Rectal smooth muscle tissue (tissue), 1 donor: ENCODE results near the gene SORCS2.

Source experiments
- H3K27ac ChIP-seq: one replicate; pipeline ENCODE4 v1.7.0; 2013; ENCODE audit warnings: low read depth, low read length, inconsistent platforms
- H3K27me3 ChIP-seq: one replicate; pipeline ENCODE4 v1.7.0; 2013; ENCODE audit warnings: low read length; ENCODE audit not compliant: control insufficient read depth, insufficient read depth
- H3K36me3 ChIP-seq: one replicate; pipeline ENCODE4 v1.7.0; 2013; ENCODE audit warnings: low read length; ENCODE audit not compliant: control insufficient read depth, insufficient read depth
- H3K4me1 ChIP-seq: one replicate; pipeline ENCODE4 v1.7.0; 2013; ENCODE audit warnings: low read length; ENCODE audit not compliant: control insufficient read depth, insufficient read depth
- H3K4me3 ChIP-seq: one replicate; pipeline ENCODE4 v1.7.0; 2013; ENCODE audit warnings: low read length
- H3K9ac ChIP-seq: one replicate; pipeline ENCODE4 v1.7.0; 2013; ENCODE audit warnings: low read length

Gene SORCS2

GRCh38 chr4:7280926-7281690 lies 88.8 kb downstream of the SORCS2 start:
- Histone ChIP-seq H3K27me3 (no peaks in the 10 kb centered on the region), H3K27ac (no peak overlapping the region), H3K4me3 (no peak overlapping the region), H3K4me1 (peaks cover 6% of the 10 kb centered on the region), H3K36me3 (no peaks in the 10 kb centered on the region), H3K9ac (no peak overlapping the region)

- Histone ChIP-seq H3K27ac (no peak overlapping the region), H3K4me1 (peaks cover 11% of the 10 kb centered on the region), H3K9ac (no peak overlapping the region), H3K27me3 (no peaks in the 10 kb centered on the region), H3K4me3 (no peak overlapping the region), H3K36me3 (no peaks in the 10 kb centered on the region)
Measured at GRCh38 chr4:7281691-7282665, 89.6 kb downstream of the SORCS2 start.

GRCh38 chr4:7282786-7283440 lies 90.6 kb downstream of the SORCS2 start:
- Histone ChIP-seq H3K27ac (no peak overlapping the region), H3K9ac (no peak overlapping the region), H3K36me3 (no peaks in the 10 kb centered on the region), H3K4me1 (peaks cover 11% of the 10 kb centered on the region), H3K27me3 (no peaks in the 10 kb centered on the region), H3K4me3 (no peak overlapping the region)

GRCh38 chr4:7285244-7286094 lies 93.1 kb downstream of the SORCS2 start:
- Histone ChIP-seq H3K4me3 (no peak overlapping the region), H3K27me3 (no peaks in the 10 kb centered on the region), H3K27ac (peak overlapping the region; percentile 57), H3K36me3 (no peaks in the 10 kb centered on the region), H3K9ac (no peak overlapping the region), H3K4me1 (peaks cover 11% of the 10 kb centered on the region)

GRCh38 chr4:7286170-7286569 lies 93.8 kb downstream of the SORCS2 start:
- H3K4me3 ChIP-seq = no peak overlapping the region
- H3K9ac ChIP-seq = no peak overlapping the region
- peak overlapping the region; percentile 57 for H3K27ac ChIP-seq
- H3K36me3 ChIP-seq = no peaks in the 10 kb centered on the region
- no peaks in the 10 kb centered on the region for H3K27me3 ChIP-seq
- H3K4me1 ChIP-seq = peaks cover 11% of the 10 kb centered on the region

GRCh38 chr4:7286798-7287197 lies 94.5 kb downstream of the SORCS2 start:
- Histone ChIP-seq H3K27ac (peak overlapping the region; percentile 57), H3K4me3 (no peak overlapping the region), H3K4me1 (peaks cover 17% of the 10 kb centered on the region), H3K36me3 (no peaks in the 10 kb centered on the region), H3K9ac (no peak overlapping the region), H3K27me3 (no peaks in the 10 kb centered on the region)

GRCh38 chr4:7287274-7287917 lies 95.1 kb downstream of the SORCS2 start:
- H3K27me3 ChIP-seq = no peaks in the 10 kb centered on the region
- H3K4me3 ChIP-seq = no peak overlapping the region
- no peaks in the 10 kb centered on the region for H3K36me3 ChIP-seq
- no peak overlapping the region for H3K27ac ChIP-seq
- no peak overlapping the region for H3K9ac ChIP-seq
- H3K4me1 ChIP-seq = peaks cover 18% of the 10 kb centered on the region

- no peak overlapping the region for H3K9ac ChIP-seq
- no peak overlapping the region for H3K4me3 ChIP-seq
- no peaks in the 10 kb centered on the region for H3K36me3 ChIP-seq
- H3K4me1 ChIP-seq = peaks cover 18% of the 10 kb centered on the region
- no peak overlapping the region for H3K27ac ChIP-seq
- H3K27me3 ChIP-seq = no peaks in the 10 kb centered on the region
Measured at GRCh38 chr4:7287918-7288280, 95.6 kb downstream of the SORCS2 start.

GRCh38 chr4:7288751-7289523 lies 96.6 kb downstream of the SORCS2 start:
- H3K9ac ChIP-seq = no peak overlapping the region
- H3K36me3 ChIP-seq = no peaks in the 10 kb centered on the region
- peaks cover 18% of the 10 kb centered on the region for H3K4me1 ChIP-seq
- no peak overlapping the region for H3K27ac ChIP-seq
- H3K4me3 ChIP-seq = no peak overlapping the region
- H3K27me3 ChIP-seq = no peaks in the 10 kb centered on the region

- Histone ChIP-seq H3K9ac (no peak overlapping the region), H3K27me3 (no peaks in the 10 kb centered on the region), H3K27ac (no peak overlapping the region), H3K36me3 (no peaks in the 10 kb centered on the region), H3K4me3 (no peak overlapping the region), H3K4me1 (peaks cover 18% of the 10 kb centered on the region)
Measured at GRCh38 chr4:7289589-7289988, 97.3 kb downstream of the SORCS2 start.
